Subcutaneous abdominal adipose tissue (tissue), 5 donors: ENCODE measurements around the gene ATP2B2.

Source experiments
- H3K27ac ChIP-seq: one replicate; pipeline ENCODE4 v1.7.0; 2013; ENCODE audit warnings: low read depth, mild to moderate bottlenecking, inconsistent platforms, low read length, moderate library complexity
- H3K27me3 ChIP-seq, 5 donors: one replicate each; pipeline ENCODE4 v1.7.0; 2013; ENCODE audit warnings: low read length in 5 of 5, inconsistent platforms in 1 of 5; ENCODE audit not compliant: control insufficient read depth in 5 of 5, insufficient read depth in 4 of 5
- H3K36me3 ChIP-seq, 5 donors: one replicate each; pipeline ENCODE4 v1.7.0; 2013; ENCODE audit warnings: low read length in 5 of 5; ENCODE audit not compliant: control insufficient read depth in 5 of 5, insufficient read depth in 5 of 5
- H3K4me1 ChIP-seq, 5 donors: one replicate each; pipeline ENCODE4 v1.7.0; 2013; ENCODE audit warnings: low read length in 5 of 5, mild to moderate bottlenecking in 3 of 5, moderate library complexity in 1 of 5; ENCODE audit not compliant: control insufficient read depth in 5 of 5, insufficient read depth in 5 of 5
- H3K4me3 ChIP-seq, 5 donors: one replicate each; pipeline ENCODE4 v1.7.0; 2013; ENCODE audit warnings: low read length in 5 of 5, low read depth in 1 of 5
- H3K9ac ChIP-seq, 5 donors: one replicate each; pipeline ENCODE4 v1.7.0; 2013; ENCODE audit warnings: low read length in 5 of 5, mild to moderate bottlenecking in 4 of 5, moderate library complexity in 3 of 5
- H3K9me3 ChIP-seq, 5 donors: one replicate each; pipeline ENCODE4 v1.7.0; 2013; ENCODE audit warnings: low read length in 5 of 5; ENCODE audit not compliant: control insufficient read depth in 5 of 5
- donor health status: healthy.
- donor health status: healthy.
- donor health status: healthy.
- donor health status: healthy.
- donor health status: healthy.

ATP2B2 gene

GRCh38 chr3:10344147-10344943 is 161.0 kb downstream of the ATP2B2 start:
- peaks cover 0 to 8% (median 5%) of the 10 kb centered on the region in 5 donors for H3K27me3 ChIP-seq
- no peaks in the 10 kb centered on the region for H3K4me1 ChIP-seq
- no peaks in the 10 kb centered on the region for H3K36me3 ChIP-seq
- H3K27ac ChIP-seq: no peak overlapping the region
- H3K9me3 ChIP-seq: no peaks in the 10 kb centered on the region
- no peak overlapping the region for H3K9ac ChIP-seq
- H3K4me3 ChIP-seq: no peak overlapping the region

- H3K4me1 ChIP-seq: no peaks in the 10 kb centered on the region
- H3K27ac ChIP-seq: no peak overlapping the region
- no peaks in the 10 kb centered on the region for H3K36me3 ChIP-seq
- H3K4me3 ChIP-seq: no peak overlapping the region
- H3K9me3 ChIP-seq: no peaks in the 10 kb centered on the region
- H3K27me3 ChIP-seq: peaks cover 0 to 8% (median 5%) of the 10 kb centered on the region in 5 donors
- no peak overlapping the region for H3K9ac ChIP-seq
These were observed 161.9 kb downstream of the ATP2B2 start for GRCh38 chr3:10343526-10343925.

GRCh38 chr3:10342781-10343180 is 162.6 kb downstream of the ATP2B2 start:
- Histone ChIP-seq H3K9ac (no peak overlapping the region), H3K27me3 (peaks cover 0 to 8% (median 5%) of the 10 kb centered on the region in 5 donors), H3K4me1 (no peaks in the 10 kb centered on the region), H3K36me3 (no peaks in the 10 kb centered on the region), H3K4me3 (no peak overlapping the region), H3K27ac (no peak overlapping the region), H3K9me3 (no peaks in the 10 kb centered on the region)

GRCh38 chr3:10341901-10342398 is 163.4 kb downstream of the ATP2B2 start:
- no peaks in the 10 kb centered on the region for H3K36me3 ChIP-seq
- no peak overlapping the region for H3K9ac ChIP-seq
- no peaks in the 10 kb centered on the region for H3K4me1 ChIP-seq
- no peaks in the 10 kb centered on the region for H3K9me3 ChIP-seq
- H3K27ac ChIP-seq: no peak overlapping the region
- peaks cover 0 to 15% (median 6%) of the 10 kb centered on the region in 5 donors for H3K27me3 ChIP-seq
- H3K4me3 ChIP-seq: no peak overlapping the region

- H3K4me3 ChIP-seq: no peak overlapping the region
- H3K27me3 ChIP-seq: peaks cover 0 to 18% (median 6%) of the 10 kb centered on the region in 5 donors
- H3K9me3 ChIP-seq: no peaks in the 10 kb centered on the region
- no peaks in the 10 kb centered on the region for H3K36me3 ChIP-seq
- no peaks in the 10 kb centered on the region for H3K4me1 ChIP-seq
- H3K9ac ChIP-seq: no peak overlapping the region
- no peak overlapping the region for H3K27ac ChIP-seq
These were observed 164.9 kb downstream of the ATP2B2 start for GRCh38 chr3:10340476-10340875.

- Histone ChIP-seq H3K9me3 (no peaks in the 10 kb centered on the region), H3K36me3 (no peaks in the 10 kb centered on the region), H3K27me3 (peaks cover 0 to 18% (median 6%) of the 10 kb centered on the region in 5 donors)
These were observed 165.3 kb downstream of the ATP2B2 start for GRCh38 chr3:10340046-10340445.

GRCh38 chr3:10339376-10339955 is 165.9 kb downstream of the ATP2B2 start:
- no peaks in the 10 kb centered on the region for H3K36me3 ChIP-seq
- no peaks in the 10 kb centered on the region for H3K9me3 ChIP-seq
- no peak overlapping the region for H3K9ac ChIP-seq
- H3K27ac ChIP-seq: no peak overlapping the region
- H3K4me1 ChIP-seq: no peaks in the 10 kb centered on the region
- peaks cover 0 to 18% (median 6%) of the 10 kb centered on the region in 5 donors for H3K27me3 ChIP-seq
- H3K4me3 ChIP-seq: no peak overlapping the region

More at GRCh38 chr3:10340046-10340445, 165.3 kb downstream of the ATP2B2 start:
- Histone ChIP-seq H3K9ac (no peak overlapping the region), H3K4me3 (no peak overlapping the region), H3K27ac (no peak overlapping the region), H3K4me1 (no peaks in the 10 kb centered on the region)

GRCh38 chr3:10338591-10339353 is 166.6 kb downstream of the ATP2B2 start:
- Histone ChIP-seq H3K9ac (no peak overlapping the region), H3K4me1 (no peaks in the 10 kb centered on the region), H3K4me3 (no peak overlapping the region), H3K36me3 (no peaks in the 10 kb centered on the region), H3K27me3 (peaks cover 0 to 18% (median 6%) of the 10 kb centered on the region in 5 donors), H3K9me3 (no peaks in the 10 kb centered on the region), H3K27ac (no peak overlapping the region)

GRCh38 chr3:10338164-10338470 is 167.3 kb downstream of the ATP2B2 start:
- Histone ChIP-seq H3K4me1 (no peaks in the 10 kb centered on the region), H3K4me3 (no peak overlapping the region), H3K27me3 (peaks cover 0 to 15% (median 2%) of the 10 kb centered on the region in 5 donors), H3K36me3 (no peaks in the 10 kb centered on the region), H3K9me3 (no peaks in the 10 kb centered on the region), H3K27ac (no peak overlapping the region), H3K9ac (no peak overlapping the region)
